Measurements from ENCODE around the gene UBL4B. TPM values are rescaled to one million over a fixed set of nuclear protein-coding genes. Genes with fewer than 3 reads are reported as not detected.
A peak's percentile ranks its signal among the peaks of the same experiment; 100 is the strongest.

Gene UBL4B
- total RNA-seq, 1 experiment from 2014 or later = not detected

- peaks cover 8% of the 10 kb centered on the region for H3K9me3 Mint-ChIP-seq (ENCODE audit: unreplicated experiment)
- no peaks in the 10 kb centered on the region for H3K4me1 Mint-ChIP-seq (ENCODE audit: insufficient read depth, unreplicated experiment)
- intact Hi-C loops (cut with micrococcal nuclease) = no loop called here
- DNase-seq (ENCODE audit: unreplicated experiment) = peak; percentile 36
- H3K4me3 Mint-ChIP-seq (ENCODE audit: unreplicated experiment) = no peak overlapping the region
- no peaks in the 10 kb centered on the region for H3K27me3 Mint-ChIP-seq (ENCODE audit: insufficient read depth, unreplicated experiment)
- no TSS peak for BruUV-seq (replicated peaks)
- CTCF ChIA-PET = interaction anchor here (0.7 to 7.1 kb wide), 8 partner anchors 8 to 604 kb away, joined by 3 to 47 read pairs (median 4); partner anchors contain the start of gene STRIP1
- H3K27ac Mint-ChIP-seq (ENCODE audit: low read depth, unreplicated experiment) = no peak overlapping the region
- POLR2A ChIA-PET = interaction anchor here (1.0 kb wide), 1 partner anchor 10 kb away, joined by 6 read pairs; no protein-coding TSS in a partner anchor
- no peak for TF ChIP-seq CTCF (IDR thresholded peaks at IDR 0.05; ENCODE audit: unreplicated experiment)
- no peaks in the 10 kb centered on the region for H3K36me3 Mint-ChIP-seq (ENCODE audit: insufficient read depth, unreplicated experiment)
These were observed 46.4 kb upstream of the UBL4B start for GRCh38 chr1:110065841-110066240.

- Mint-ChIP-seq H3K27ac (ENCODE audit: low read depth, unreplicated experiment) (no peak overlapping the region), H3K4me1 (ENCODE audit: insufficient read depth, unreplicated experiment) (no peaks in the 10 kb centered on the region), H3K27me3 (ENCODE audit: insufficient read depth, unreplicated experiment) (no peaks in the 10 kb centered on the region), H3K36me3 (ENCODE audit: insufficient read depth, unreplicated experiment) (no peaks in the 10 kb centered on the region), H3K9me3 (ENCODE audit: unreplicated experiment) (peaks cover 8% of the 10 kb centered on the region), H3K4me3 (ENCODE audit: unreplicated experiment) (no peak overlapping the region)
- intact Hi-C loops (cut with micrococcal nuclease) = no loop called here
- DNase-seq (ENCODE audit: unreplicated experiment) = no peak
- BruUV-seq (replicated peaks) = no TSS peak
- ChIA-PET CTCF (interaction anchor here (7.1 kb wide), 1 partner anchor 14 kb away, joined by 47 read pairs; no protein-coding TSS in a partner anchor), POLR2A (no interaction called here)
- TF ChIP-seq CTCF (IDR thresholded peaks at IDR 0.05; ENCODE audit: unreplicated experiment) = no peak
These were observed 44.8 kb upstream of the UBL4B start for GRCh38 chr1:110067479-110067892.

GRCh38 chr1:110067893-110068645 lies 44.2 kb upstream of the UBL4B start:
- H3K27ac Mint-ChIP-seq (ENCODE audit: low read depth, unreplicated experiment) = no peak overlapping the region
- H3K9me3 Mint-ChIP-seq (ENCODE audit: unreplicated experiment) = peaks cover 8% of the 10 kb centered on the region
- intact Hi-C loops (cut with micrococcal nuclease) = no loop called here
- no peak for TF ChIP-seq CTCF (IDR thresholded peaks at IDR 0.05; ENCODE audit: unreplicated experiment)
- no peak overlapping the region for H3K4me3 Mint-ChIP-seq (ENCODE audit: unreplicated experiment)
- H3K36me3 Mint-ChIP-seq (ENCODE audit: insufficient read depth, unreplicated experiment) = no peaks in the 10 kb centered on the region
- DNase-seq (ENCODE audit: unreplicated experiment) = no peak
- ChIA-PET POLR2A (no interaction called here), CTCF (interaction anchor here (7.1 kb wide), 1 partner anchor 15 kb away, joined by 47 read pairs; no protein-coding TSS in a partner anchor)
- no peaks in the 10 kb centered on the region for H3K27me3 Mint-ChIP-seq (ENCODE audit: insufficient read depth, unreplicated experiment)
- no TSS peak for BruUV-seq (replicated peaks)
- H3K4me1 Mint-ChIP-seq (ENCODE audit: insufficient read depth, unreplicated experiment) = no peaks in the 10 kb centered on the region

GRCh38 chr1:110068646-110069403 lies 43.4 kb upstream of the UBL4B start:
- ChIA-PET POLR2A (no interaction called here), CTCF (interaction anchor here (1.2 to 7.1 kb wide), 2 partner anchors 15 kb away, joined by 3 to 47 read pairs; no protein-coding TSS in a partner anchor)
- Mint-ChIP-seq H3K4me1 (ENCODE audit: insufficient read depth, unreplicated experiment) (no peaks in the 10 kb centered on the region), H3K27me3 (ENCODE audit: insufficient read depth, unreplicated experiment) (no peaks in the 10 kb centered on the region), H3K4me3 (ENCODE audit: unreplicated experiment) (no peak overlapping the region), H3K36me3 (ENCODE audit: insufficient read depth, unreplicated experiment) (no peaks in the 10 kb centered on the region), H3K9me3 (ENCODE audit: unreplicated experiment) (peaks cover 8% of the 10 kb centered on the region), H3K27ac (ENCODE audit: low read depth, unreplicated experiment) (no peak overlapping the region)
- no peak for DNase-seq (ENCODE audit: unreplicated experiment)
- no TSS peak for BruUV-seq (replicated peaks)
- TF ChIP-seq CTCF (IDR thresholded peaks at IDR 0.05; ENCODE audit: unreplicated experiment) = no peak
- intact Hi-C loops (cut with micrococcal nuclease) = no loop called here

Data from MCF 10A (cell line).